Peyer's patch (tissue), 4 donors: ENCODE data around the gene CCDC9B. TPM values are rescaled to one million over a fixed set of nuclear protein-coding genes. Genes with fewer than 3 reads are reported as not detected.

Experiments
- DNase-seq, 3 donors: peaks; one replicate each; pipeline ENCODE4 v3.0.0-alpha.2; 2017 to 2019
- H3K27ac ChIP-seq, 4 donors: fragments of 200-600 bp; sonication (generic); one replicate each; pipeline ENCODE4 v1.5.1; 2016 to 2019
- H3K27me3 ChIP-seq, 2 donors: fragments of 200-600 bp; sonication (generic); one replicate each; pipeline ENCODE4 v1.5.1; 2019
- H3K36me3 ChIP-seq, 3 donors: fragments of 200-600 bp; sonication (generic); one replicate each; pipeline ENCODE4 v1.5.1; 2016 to 2019
- H3K4me1 ChIP-seq, 4 donors: fragments of 200-600 bp; sonication (generic); one replicate each; pipeline ENCODE4 v1.5.1; 2016 to 2019
- H3K4me3 ChIP-seq, 4 donors: fragments of 200-600 bp; sonication (generic); 1 replicate in 3 of 4; 2 replicates in 1 of 4; pipeline ENCODE4 v1.5.1; 2016 to 2019; ENCODE audit warnings: mild to moderate bottlenecking in 1 of 4
- H3K9me3 ChIP-seq, 4 donors: fragments of 200-600 bp; sonication (generic); one replicate each; pipeline ENCODE4 v1.5.1; 2016 to 2019; ENCODE audit warnings: mild to moderate bottlenecking in 1 of 4
- CTCF ChIP-seq, 6 experiments: fragments of 450-650 bp in 4 of 6; fragments of 200-600 bp in 2 of 6; sonication (generic) in 1 of 6; IDR thresholded peaks; one replicate each; pipeline ENCODE4 v1.5.1; 2017 to 2019; ENCODE audit warnings: antibody characterized with exemption in 6 of 6, mild to moderate bottlenecking in 3 of 6, moderate library complexity in 1 of 6
- POLR2A ChIP-seq, 2 donors: fragments of 450-650 bp; IDR thresholded peaks; one replicate each; pipeline ENCODE4 v1.5.1; 2017; ENCODE audit warnings: antibody characterized with exemption in 2 of 2, mild to moderate bottlenecking in 2 of 2, moderate library complexity in 2 of 2
- total RNA-seq, 4 donors: library from RNA; depleted of rRNA; stranded (reverse); fragments of >200 nt; gene quantifications; one replicate each; pipeline ENCODE4 v1.1.0, GENCODE V29; 2016

CCDC9B gene
- total RNA-seq, 4 donors from 2014 or later, result 14.4 to 55.6 (median 37.7) TPM

GRCh38 chr15:40377606-40378005 is 36.9 kb upstream of the CCDC9B start:
- Histone ChIP-seq H3K27ac (no peak overlapping the region), H3K36me3 (no peaks in the 10 kb centered on the region), H3K4me3 (no peak overlapping the region), H3K27me3 (no peaks in the 10 kb centered on the region), H3K4me1 (peaks cover 0 to 5% (median 0%) of the 10 kb centered on the region in 4 donors), H3K9me3 (no peaks in the 10 kb centered on the region)
- no peak for DNase-seq
- TF ChIP-seq CTCF (IDR thresholded peaks at IDR 0.05), result no peak
- no peak for TF ChIP-seq POLR2A (IDR thresholded peaks at IDR 0.05)

DNA sequence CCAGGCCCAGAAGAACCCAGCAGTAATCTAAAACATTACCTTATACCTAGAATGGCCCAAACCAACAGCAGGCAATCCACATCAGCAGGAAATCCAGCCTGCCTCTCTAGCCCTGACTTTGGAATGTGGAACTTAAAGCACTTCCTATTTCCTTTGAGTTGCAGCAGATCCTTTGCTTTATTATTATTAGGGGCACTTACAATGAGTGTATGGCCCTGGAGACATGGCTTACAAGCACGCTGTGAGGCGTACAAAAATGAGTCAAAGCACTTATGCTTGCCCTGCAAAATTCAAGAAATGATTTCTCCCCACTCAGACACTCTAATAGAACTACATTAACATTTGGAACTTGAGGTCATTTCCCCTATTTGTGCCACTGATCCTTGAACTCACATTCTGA is 32.2 kb upstream of the CCDC9B start:
- Histone ChIP-seq H3K9me3 (no peaks in the 10 kb centered on the region), H3K36me3 (no peaks in the 10 kb centered on the region), H3K4me1 (peaks cover 0 to 6% (median 3%) of the 10 kb centered on the region in 4 donors), H3K27ac (no peak overlapping the region), H3K27me3 (no peaks in the 10 kb centered on the region), H3K4me3 (no peak overlapping the region)
- no peak for DNase-seq
- TF ChIP-seq CTCF (IDR thresholded peaks at IDR 0.05), result no peak
- TF ChIP-seq POLR2A (IDR thresholded peaks at IDR 0.05), result no peak

GRCh38 chr15:40369971-40370370 is 29.2 kb upstream of the CCDC9B start:
- Histone ChIP-seq H3K27me3 (no peaks in the 10 kb centered on the region), H3K9me3 (no peaks in the 10 kb centered on the region), H3K27ac (no peak overlapping the region), H3K4me3 (no peak overlapping the region), H3K4me1 (peaks cover 3 to 20% (median 15%) of the 10 kb centered on the region in 4 donors), H3K36me3 (no peaks in the 10 kb centered on the region)
- no peak for DNase-seq
- TF ChIP-seq CTCF (IDR thresholded peaks at IDR 0.05) (no peak), POLR2A (IDR thresholded peaks at IDR 0.05) (no peak)

GRCh38 chr15:40369474-40369869 is 28.7 kb upstream of the CCDC9B start:
- H3K4me1 ChIP-seq, result peaks cover 3 to 20% (median 15%) of the 10 kb centered on the region in 4 donors
- DNase-seq, result no peak
- no peaks in the 10 kb centered on the region for H3K36me3 ChIP-seq
- H3K27me3 ChIP-seq, result no peaks in the 10 kb centered on the region
- no peak overlapping the region for H3K27ac ChIP-seq
- H3K9me3 ChIP-seq, result no peaks in the 10 kb centered on the region
- no peak overlapping the region for H3K4me3 ChIP-seq
- no peak for TF ChIP-seq CTCF (IDR thresholded peaks at IDR 0.05)
- TF ChIP-seq POLR2A (IDR thresholded peaks at IDR 0.05), result no peak

DNA sequence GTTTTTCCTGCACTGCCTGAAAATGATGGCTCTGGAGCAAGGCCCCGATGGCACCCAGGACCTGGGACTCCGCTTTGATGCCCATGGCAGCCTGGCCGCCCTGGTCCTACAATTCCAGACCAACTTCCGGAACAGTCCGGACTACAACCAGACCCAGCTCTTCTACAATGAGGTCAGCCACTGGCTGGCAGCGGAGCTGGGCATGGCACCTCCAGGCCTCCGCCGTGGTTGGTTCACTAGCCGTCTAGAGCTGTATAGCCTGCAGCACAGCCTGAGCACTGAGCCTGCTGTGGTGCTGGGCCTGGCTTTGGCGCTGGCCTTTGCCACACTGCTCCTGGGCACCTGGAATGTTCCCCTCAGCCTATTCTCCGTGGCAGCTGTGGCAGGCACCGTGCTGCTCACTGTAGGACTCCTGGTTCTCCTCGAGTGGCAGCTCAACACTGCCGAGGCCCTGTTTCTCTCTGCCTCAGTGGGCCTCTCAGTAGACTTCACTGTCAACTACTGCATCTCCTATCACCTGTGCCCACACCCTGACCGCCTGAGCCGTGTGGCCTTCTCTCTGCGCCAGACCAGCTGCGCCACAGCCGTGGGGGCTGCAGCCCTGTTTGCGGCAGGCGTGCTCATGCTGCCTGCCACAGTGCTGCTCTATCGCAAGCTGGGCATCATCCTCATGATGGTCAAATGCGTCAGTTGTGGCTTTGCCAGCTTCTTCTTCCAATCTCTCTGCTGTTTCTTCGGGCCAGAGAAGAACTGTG is 28.2 kb upstream of the CCDC9B start:
- Histone ChIP-seq H3K4me1 (peaks cover 3 to 20% (median 15%) of the 10 kb centered on the region in 4 donors), H3K27me3 (no peaks in the 10 kb centered on the region), H3K27ac (peak overlapping the region in 1 of 4 donors; percentile 79), H3K4me3 (no peak overlapping the region), H3K36me3 (no peaks in the 10 kb centered on the region), H3K9me3 (no peaks in the 10 kb centered on the region)
- TF ChIP-seq CTCF (IDR thresholded peaks at IDR 0.05) (no peak), POLR2A (IDR thresholded peaks at IDR 0.05) (no peak)
- DNase-seq, result no peak
